Esophagus squamous epithelium (tissue), 4 donors: ENCODE measurements around the gene PANX3.

ENCODE experiments used
- POLR2A ChIP-seq, 4 donors: fragments of 450-650 bp; IDR thresholded peaks; one replicate each; pipeline ENCODE4 v1.6.1; 2017; ENCODE audit warnings: antibody characterized with exemption in 4 of 4, mild to moderate bottlenecking in 4 of 4, moderate library complexity in 3 of 4
- TF ChIP-seq, protein P1 (sequence below), 6 experiments: fragments of 450-650 bp in 4 of 6; fragments of 200-600 bp in 2 of 6; sonication (generic) in 2 of 6; IDR thresholded peaks; one replicate each; pipeline ENCODE4 v1.5.1; 2016 to 2019; ENCODE audit warnings: antibody characterized with exemption in 6 of 6, mild to moderate bottlenecking in 4 of 6, moderate library complexity in 4 of 6

DNA sequence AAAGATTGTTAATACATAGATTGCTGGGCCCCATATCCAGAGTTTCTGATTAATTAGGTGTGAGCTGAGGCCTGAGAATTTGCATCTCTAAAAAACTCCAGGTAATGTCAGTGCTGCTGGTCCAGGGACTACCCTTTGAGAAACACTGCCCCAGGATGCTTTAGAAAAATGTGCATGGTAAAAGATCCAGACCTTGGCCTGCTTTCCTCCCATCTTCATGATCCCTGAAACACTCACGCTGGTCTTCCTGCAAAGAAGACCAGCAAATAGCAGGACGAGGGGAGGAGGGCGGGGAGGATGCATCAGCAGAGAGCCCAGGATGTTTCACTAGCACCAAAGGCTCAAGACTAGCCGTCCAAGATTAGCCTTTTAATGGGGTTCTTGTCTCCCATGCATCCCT, 41.5 kb upstream of the PANX3 start, which contains the start of gene OR8A1:
- TF ChIP-seq, protein P1, sequence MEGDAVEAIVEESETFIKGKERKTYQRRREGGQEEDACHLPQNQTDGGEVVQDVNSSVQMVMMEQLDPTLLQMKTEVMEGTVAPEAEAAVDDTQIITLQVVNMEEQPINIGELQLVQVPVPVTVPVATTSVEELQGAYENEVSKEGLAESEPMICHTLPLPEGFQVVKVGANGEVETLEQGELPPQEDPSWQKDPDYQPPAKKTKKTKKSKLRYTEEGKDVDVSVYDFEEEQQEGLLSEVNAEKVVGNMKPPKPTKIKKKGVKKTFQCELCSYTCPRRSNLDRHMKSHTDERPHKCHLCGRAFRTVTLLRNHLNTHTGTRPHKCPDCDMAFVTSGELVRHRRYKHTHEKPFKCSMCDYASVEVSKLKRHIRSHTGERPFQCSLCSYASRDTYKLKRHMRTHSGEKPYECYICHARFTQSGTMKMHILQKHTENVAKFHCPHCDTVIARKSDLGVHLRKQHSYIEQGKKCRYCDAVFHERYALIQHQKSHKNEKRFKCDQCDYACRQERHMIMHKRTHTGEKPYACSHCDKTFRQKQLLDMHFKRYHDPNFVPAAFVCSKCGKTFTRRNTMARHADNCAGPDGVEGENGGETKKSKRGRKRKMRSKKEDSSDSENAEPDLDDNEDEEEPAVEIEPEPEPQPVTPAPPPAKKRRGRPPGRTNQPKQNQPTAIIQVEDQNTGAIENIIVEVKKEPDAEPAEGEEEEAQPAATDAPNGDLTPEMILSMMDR (IDR thresholded peaks at IDR 0.05) = no peak
- no peak for TF ChIP-seq POLR2A (IDR thresholded peaks at IDR 0.05)
